Skeletal muscle tissue (tissue), 4 donors: Measurements from ENCODE around the gene ANKS1B. TPM values are rescaled to one million over a fixed set of nuclear protein-coding genes. Genes with fewer than 3 reads are reported as not detected.

Source experiments
- H3K27ac ChIP-seq: one replicate; pipeline ENCODE4 v1.7.0; 2013; ENCODE audit warnings: mild to moderate bottlenecking, low read depth, low read length, inconsistent platforms
- H3K27me3 ChIP-seq, 3 donors: one replicate each; pipeline ENCODE4 v1.7.0; 2013; ENCODE audit warnings: low read length in 3 of 3; ENCODE audit not compliant: control insufficient read depth in 3 of 3, insufficient read depth in 3 of 3
- H3K36me3 ChIP-seq, 3 donors: one replicate each; pipeline ENCODE4 v1.7.0; 2013; ENCODE audit warnings: low read length in 3 of 3; ENCODE audit not compliant: control insufficient read depth in 3 of 3, insufficient read depth in 3 of 3
- H3K4me1 ChIP-seq, 3 donors: one replicate each; pipeline ENCODE4 v1.7.0; 2013; ENCODE audit warnings: low read length in 3 of 3, mild to moderate bottlenecking in 3 of 3; ENCODE audit not compliant: control insufficient read depth in 3 of 3, insufficient read depth in 3 of 3
- H3K4me3 ChIP-seq, 3 donors: one replicate each; pipeline ENCODE4 v1.7.0; 2013; ENCODE audit warnings: low read length in 3 of 3
- H3K9ac ChIP-seq, 3 donors: one replicate each; pipeline ENCODE4 v1.7.0; 2013; ENCODE audit warnings: low read length in 3 of 3, mild to moderate bottlenecking in 3 of 3, moderate library complexity in 2 of 3, low read depth in 1 of 3
- H3K9me3 ChIP-seq, 3 donors: one replicate each; pipeline ENCODE4 v1.7.0; 2013; ENCODE audit warnings: low read length in 3 of 3; ENCODE audit not compliant: control insufficient read depth in 3 of 3
- total RNA-seq: library from RNA; depleted of rRNA; stranded (reverse); fragments of >200 nt; gene quantifications from one replicate; pipeline ENCODE4 v1.2.3, GENCODE V29; 2014
- donor health status: Osteomylitis.

Gene ANKS1B
- total RNA-seq, 1 donor from 2014 or later = 10.4 TPM

DNA sequence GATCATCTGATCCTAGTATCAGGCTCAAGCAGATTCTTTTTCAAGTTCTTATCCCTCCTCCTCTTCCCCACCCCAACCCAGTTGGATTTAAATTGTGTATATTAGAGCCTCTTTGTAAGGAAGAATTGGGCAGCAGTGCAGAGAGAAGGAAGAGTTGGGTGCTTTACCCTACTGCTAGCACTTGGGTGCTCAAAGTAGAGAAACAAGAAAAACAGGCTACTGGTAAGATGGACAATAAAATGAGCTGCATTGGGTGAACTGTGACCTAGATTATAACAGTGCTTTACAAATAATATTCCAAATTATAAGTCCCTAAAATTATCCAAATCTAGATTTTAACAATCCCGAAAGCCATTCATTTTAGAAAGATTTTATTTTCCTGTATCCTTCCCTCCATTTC is 700.6 kb downstream of the ANKS1B start:
- H3K36me3 ChIP-seq = no peaks in the 10 kb centered on the region
- H3K4me3 ChIP-seq = no peak overlapping the region
- no peaks in the 10 kb centered on the region for H3K27me3 ChIP-seq
- H3K27ac ChIP-seq = no peak overlapping the region
- no peaks in the 10 kb centered on the region for H3K9me3 ChIP-seq
- no peaks in the 10 kb centered on the region for H3K4me1 ChIP-seq
- no peak overlapping the region for H3K9ac ChIP-seq

GRCh38 chr12:99282624-99283023 is 702.1 kb downstream of the ANKS1B start:
- H3K27ac ChIP-seq = no peak overlapping the region
- H3K4me3 ChIP-seq = no peak overlapping the region
- no peaks in the 10 kb centered on the region for H3K36me3 ChIP-seq
- H3K9me3 ChIP-seq = no peaks in the 10 kb centered on the region
- no peak overlapping the region for H3K9ac ChIP-seq
- no peaks in the 10 kb centered on the region for H3K27me3 ChIP-seq
- no peaks in the 10 kb centered on the region for H3K4me1 ChIP-seq

GRCh38 chr12:99282086-99282485 is 702.6 kb downstream of the ANKS1B start:
- H3K27ac ChIP-seq = no peak overlapping the region
- no peaks in the 10 kb centered on the region for H3K36me3 ChIP-seq
- no peaks in the 10 kb centered on the region for H3K9me3 ChIP-seq
- no peak overlapping the region for H3K9ac ChIP-seq
- no peak overlapping the region for H3K4me3 ChIP-seq
- no peaks in the 10 kb centered on the region for H3K4me1 ChIP-seq
- H3K27me3 ChIP-seq = no peaks in the 10 kb centered on the region

DNA sequence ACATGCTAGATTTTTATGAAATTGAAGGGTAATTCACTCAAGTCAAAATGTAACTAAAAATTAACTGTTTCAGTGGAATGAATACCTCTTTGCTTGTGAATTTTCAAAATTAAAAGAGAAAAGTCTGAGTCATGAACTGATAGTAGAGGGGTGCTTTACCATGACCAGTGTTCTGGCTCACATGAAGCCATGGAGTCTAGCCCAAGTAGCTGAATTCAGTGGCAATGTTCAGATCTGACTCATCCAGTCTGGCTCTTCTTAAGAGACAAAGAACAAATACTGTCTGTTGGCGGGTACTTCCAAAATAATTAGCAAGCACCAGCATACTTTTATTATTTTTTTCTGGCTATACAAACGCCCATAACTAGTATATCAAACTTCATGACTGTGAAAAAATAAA is 703.5 kb downstream of the ANKS1B start:
- H3K36me3 ChIP-seq = no peaks in the 10 kb centered on the region
- H3K27ac ChIP-seq = no peak overlapping the region
- H3K9me3 ChIP-seq = no peaks in the 10 kb centered on the region
- H3K4me3 ChIP-seq = no peak overlapping the region
- H3K9ac ChIP-seq = no peak overlapping the region
- no peaks in the 10 kb centered on the region for H3K4me1 ChIP-seq
- H3K27me3 ChIP-seq = no peaks in the 10 kb centered on the region

GRCh38 chr12:99278899-99279298 is 705.8 kb downstream of the ANKS1B start:
- Histone ChIP-seq H3K4me3 (no peak overlapping the region), H3K9ac (no peak overlapping the region), H3K27me3 (no peaks in the 10 kb centered on the region), H3K4me1 (no peaks in the 10 kb centered on the region), H3K9me3 (no peaks in the 10 kb centered on the region), H3K27ac (no peak overlapping the region), H3K36me3 (no peaks in the 10 kb centered on the region)

GRCh38 chr12:99277591-99278379 is 707.0 kb downstream of the ANKS1B start:
- Histone ChIP-seq H3K36me3 (no peaks in the 10 kb centered on the region), H3K9ac (no peak overlapping the region), H3K9me3 (no peaks in the 10 kb centered on the region), H3K4me1 (no peaks in the 10 kb centered on the region), H3K27me3 (no peaks in the 10 kb centered on the region), H3K27ac (no peak overlapping the region), H3K4me3 (no peak overlapping the region)

DNA sequence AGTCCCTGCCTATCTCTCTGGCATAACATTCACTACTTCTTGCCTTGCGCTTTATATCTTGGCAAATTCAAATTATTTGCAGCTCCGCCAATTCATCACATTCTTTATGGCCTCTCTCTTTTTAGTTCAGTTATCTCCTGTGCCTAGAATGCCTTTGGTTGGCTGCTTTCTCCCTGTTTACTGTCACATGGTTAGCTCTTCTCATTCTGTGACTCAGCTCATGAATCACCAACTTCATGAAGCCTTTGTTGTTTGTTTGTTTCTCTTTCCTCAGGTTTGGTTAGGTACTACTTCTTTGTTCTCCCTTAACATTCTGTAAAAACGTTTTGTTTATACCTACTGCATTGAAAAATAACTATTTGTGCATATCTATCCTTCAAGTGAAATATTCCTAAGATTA is 713.7 kb downstream of the ANKS1B start:
- Histone ChIP-seq H3K4me3 (no peak overlapping the region), H3K27me3 (no peaks in the 10 kb centered on the region), H3K9me3 (no peaks in the 10 kb centered on the region), H3K36me3 (no peaks in the 10 kb centered on the region), H3K9ac (no peak overlapping the region), H3K27ac (no peak overlapping the region), H3K4me1 (no peaks in the 10 kb centered on the region)

DNA sequence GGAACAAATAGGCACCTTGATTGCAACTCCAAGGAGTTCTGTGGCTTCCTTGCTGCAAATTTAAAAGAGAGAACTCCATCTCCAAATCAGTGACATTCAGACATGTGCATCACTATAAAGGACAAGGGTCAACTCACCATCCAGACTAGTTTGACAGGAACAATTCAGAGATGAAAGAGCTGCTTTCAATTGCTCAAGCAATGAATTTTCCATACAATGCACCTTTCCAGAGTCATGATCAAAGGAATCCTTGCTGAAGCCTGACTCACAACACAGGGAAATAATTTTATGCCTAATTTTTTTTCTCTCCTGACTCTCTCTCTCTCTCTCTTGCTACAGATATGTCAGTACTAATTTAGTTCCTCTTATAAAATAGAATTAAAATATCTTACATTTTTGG is 717.7 kb downstream of the ANKS1B start:
- Histone ChIP-seq H3K27me3 (no peaks in the 10 kb centered on the region), H3K9ac (no peak overlapping the region), H3K27ac (no peak overlapping the region), H3K9me3 (no peaks in the 10 kb centered on the region), H3K4me1 (no peaks in the 10 kb centered on the region), H3K36me3 (no peaks in the 10 kb centered on the region), H3K4me3 (no peak overlapping the region)

DNA sequence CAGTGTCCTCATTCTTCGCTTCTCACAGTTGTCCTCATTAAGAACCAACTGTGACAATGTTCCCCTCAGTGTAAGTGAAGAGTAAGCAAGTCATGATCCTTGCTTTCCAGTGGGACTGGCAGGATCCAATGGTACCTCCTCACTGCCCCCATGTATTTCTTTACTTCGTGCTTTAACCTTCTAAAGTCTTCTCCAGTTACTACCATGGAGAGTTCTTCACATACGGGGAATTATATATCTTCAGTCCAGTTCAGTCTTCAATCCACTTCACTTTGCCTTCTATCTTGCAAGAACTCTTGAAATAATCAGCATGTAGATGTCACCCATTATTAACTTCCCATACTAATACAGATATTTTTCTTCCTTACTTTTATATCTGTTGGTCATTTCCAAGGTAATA is 719.1 kb downstream of the ANKS1B start:
- Histone ChIP-seq H3K27me3 (no peaks in the 10 kb centered on the region), H3K36me3 (no peaks in the 10 kb centered on the region), H3K27ac (no peak overlapping the region), H3K9ac (no peak overlapping the region), H3K9me3 (no peaks in the 10 kb centered on the region), H3K4me3 (no peak overlapping the region), H3K4me1 (no peaks in the 10 kb centered on the region)

DNA sequence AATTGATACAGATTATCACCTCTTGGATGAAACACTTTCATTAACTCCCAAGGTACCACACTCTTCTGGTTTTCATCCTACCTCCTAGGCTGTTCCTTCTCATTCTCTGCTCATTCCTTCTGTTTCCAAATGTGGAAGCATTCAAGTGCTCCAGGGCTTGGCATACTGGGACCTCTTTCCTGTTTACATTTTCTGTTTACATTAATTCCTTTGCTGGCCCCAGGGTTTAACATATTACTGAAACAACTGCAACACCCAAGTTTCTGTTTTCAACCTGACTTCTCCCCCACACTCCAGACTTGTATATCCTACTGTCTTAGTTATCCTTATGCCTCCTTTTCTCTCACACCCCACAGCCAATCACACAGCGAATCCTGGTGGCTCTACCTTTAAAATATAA is 723.5 kb downstream of the ANKS1B start:
- Histone ChIP-seq H3K36me3 (no peaks in the 10 kb centered on the region), H3K27ac (no peak overlapping the region)

More for the DNA sequence above, 723.5 kb downstream of the ANKS1B start:
- no peak overlapping the region for H3K9ac ChIP-seq
- H3K27me3 ChIP-seq = no peaks in the 10 kb centered on the region
- peaks cover 0 to 5% (median 4%) of the 10 kb centered on the region in 3 donors for H3K4me1 ChIP-seq
- H3K4me3 ChIP-seq = no peak overlapping the region
- no peaks in the 10 kb centered on the region for H3K9me3 ChIP-seq
